SK-N-MC (cell line): ENCODE data around the gene MYO16.

Source experiments
- DNase-seq: peaks from one replicate; pipeline ENCODE4 v3.0.0-alpha.2; 2011; ENCODE audit warnings: low read depth, low spot score
- H3K27ac ChIP-seq: fragments of 200-600 bp; sonication (generic); 2 replicates; pipeline ENCODE4 v1.5.1; 2016; ENCODE audit warnings: mixed run types
- H3K36me3 ChIP-seq: fragments of 200-600 bp; sonication (generic); 2 replicates; pipeline ENCODE4 v1.6.1; 2017; ENCODE audit warnings: antibody characterized with exemption, low read length, mixed read lengths; ENCODE audit not compliant: insufficient read depth
- H3K4me3 ChIP-seq: fragments of 200-600 bp; sonication (generic); 2 replicates; pipeline ENCODE4 v1.5.1; 2016
- H3K9ac ChIP-seq: fragments of 200-600 bp; sonication (generic); 2 replicates; pipeline ENCODE4 v1.8.0; 2017; ENCODE audit warnings: mixed run types, mixed read lengths; ENCODE audit not compliant: insufficient read length
- H3K9me3 ChIP-seq: fragments of 200-600 bp; sonication (generic); 2 replicates; pipeline ENCODE4 v1.6.1; 2017; ENCODE audit warnings: low read depth, mild to moderate bottlenecking, antibody characterized with exemption, low read length, moderate library complexity, mixed read lengths
- EZH2 ChIP-seq: fragments of 200-600 bp; sonication (generic); IDR thresholded peaks from one replicate; pipeline ENCODE4 v1.6.1; 2017; ENCODE audit warnings: antibody characterized with exemption
- FOXP2 ChIP-seq: optimal IDR thresholded peaks from 2 replicates; pipeline ENCODE3; 2011; ENCODE audit warnings: mild to moderate bottlenecking, moderate library complexity; ENCODE audit not compliant: insufficient read depth; ENCODE audit errors: extremely low read length, control extremely low read depth
- POLR2AphosphoS5 ChIP-seq: IDR thresholded peaks from 2 replicates; pipeline ENCODE4 v1.6.1; 2012; ENCODE audit warnings: mild to moderate bottlenecking, low read depth, low read length, borderline replicate concordance

The MYO16 gene

DNA sequence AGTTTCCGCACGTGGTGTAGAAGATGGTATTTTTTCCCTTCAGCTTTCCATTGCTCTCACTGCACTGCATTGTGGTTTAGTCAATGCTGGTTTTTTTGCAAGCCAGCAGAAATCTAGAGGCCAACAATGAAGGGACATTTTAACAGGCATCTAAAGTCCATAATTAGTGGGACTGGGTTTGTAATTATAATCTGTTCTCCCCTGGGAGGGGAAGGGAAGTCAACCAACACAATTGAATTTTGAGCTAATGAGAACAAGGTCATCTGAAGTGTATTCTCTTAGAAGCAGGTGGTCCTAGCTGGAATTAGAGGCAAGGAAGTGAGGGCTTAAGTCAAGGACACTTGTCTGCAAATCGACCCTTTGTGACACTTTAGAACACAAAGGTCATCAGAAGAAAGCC, 156.4 kb downstream of the MYO16 start:
- DNase-seq: no peak
- no peaks in the 10 kb centered on the region for H3K9me3 ChIP-seq
- TF ChIP-seq EZH2: no peak
- TF ChIP-seq POLR2AphosphoS5: no peak
- no peak for TF ChIP-seq FOXP2
- H3K36me3 ChIP-seq: no peaks in the 10 kb centered on the region
- H3K27ac ChIP-seq: no peak overlapping the region
- H3K9ac ChIP-seq: no peak overlapping the region
- H3K4me3 ChIP-seq: no peak overlapping the region

DNA sequence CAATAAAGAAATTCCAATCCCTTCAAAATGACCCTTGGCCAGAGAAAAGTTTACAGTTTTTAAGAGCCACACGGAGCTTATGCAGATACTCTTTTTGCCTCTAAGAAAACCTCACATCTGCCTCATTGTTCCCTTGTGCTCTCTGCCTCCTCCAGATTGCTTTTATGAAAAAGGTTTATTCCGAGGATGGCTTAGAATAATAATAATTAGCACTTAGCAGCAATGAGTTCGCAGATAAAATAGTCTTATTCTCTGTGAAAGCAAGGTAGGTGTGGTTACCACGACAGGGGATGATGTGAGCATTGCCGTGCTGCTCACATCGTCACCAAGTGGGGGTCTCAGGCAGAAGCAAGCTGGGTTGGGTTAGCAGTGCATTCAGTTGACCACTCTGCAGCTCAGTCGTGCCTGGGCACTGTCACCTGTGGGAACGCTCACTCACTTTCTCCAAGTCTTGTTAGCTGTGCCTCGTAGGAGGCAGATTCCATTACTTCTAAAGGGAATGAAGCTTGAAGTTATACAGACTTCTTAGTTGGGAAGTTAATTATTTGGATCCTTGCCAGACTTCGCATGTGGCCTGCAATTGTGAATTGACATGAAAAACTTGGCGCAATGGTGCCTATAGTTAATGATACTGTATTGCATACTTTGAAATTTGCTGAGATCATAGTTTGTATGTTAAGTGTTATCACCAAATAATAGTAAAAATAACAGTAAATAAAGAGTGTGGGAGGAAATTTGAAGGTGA, 157.2 kb downstream of the MYO16 start:
- H3K27ac ChIP-seq: no peak overlapping the region
- H3K9me3 ChIP-seq: no peaks in the 10 kb centered on the region
- H3K9ac ChIP-seq: no peak overlapping the region
- H3K4me3 ChIP-seq: no peak overlapping the region
- TF ChIP-seq FOXP2: no peak
- TF ChIP-seq EZH2: no peak
- no peak for TF ChIP-seq POLR2AphosphoS5
- no peaks in the 10 kb centered on the region for H3K36me3 ChIP-seq
- peak; percentile 6 for DNase-seq

DNA sequence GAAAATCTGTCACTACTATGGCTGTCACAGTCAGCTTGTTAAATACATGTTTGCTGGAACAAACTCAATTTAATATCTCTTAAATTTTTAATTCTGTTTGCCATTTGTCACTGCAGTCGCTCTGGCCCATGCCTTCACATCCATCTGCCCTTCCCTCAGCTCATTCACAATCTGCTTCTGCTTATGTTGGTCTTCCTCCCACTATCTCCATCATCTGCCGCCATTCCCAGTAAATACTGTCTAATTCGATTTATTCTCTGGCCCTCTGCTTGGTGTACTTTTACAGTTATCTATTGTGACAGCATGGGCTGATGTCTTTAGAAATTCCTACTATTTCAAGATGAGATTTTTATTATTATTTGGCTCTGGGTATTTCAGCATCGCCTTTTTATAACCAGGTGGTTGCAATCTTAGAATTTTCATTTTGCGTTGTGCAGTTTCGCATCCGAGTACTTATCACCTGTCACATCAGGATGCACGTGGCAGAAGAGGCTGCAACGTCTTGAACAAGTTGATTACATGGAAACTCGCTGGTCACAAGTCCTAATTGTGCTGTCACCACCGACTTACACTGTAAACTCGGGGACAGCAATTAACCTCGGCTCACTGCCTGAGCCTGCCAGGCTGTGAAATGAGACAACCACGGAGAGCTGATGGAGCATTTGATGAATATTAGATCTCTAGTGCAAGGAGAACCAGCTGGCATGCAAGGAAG, 158.4 kb downstream of the MYO16 start:
- Histone ChIP-seq H3K36me3 (no peaks in the 10 kb centered on the region), H3K27ac (no peak overlapping the region), H3K4me3 (no peak overlapping the region), H3K9ac (no peak overlapping the region), H3K9me3 (no peaks in the 10 kb centered on the region)
- TF ChIP-seq POLR2AphosphoS5 (no peak), EZH2 (no peak), FOXP2 (no peak)
- no peak for DNase-seq

DNA sequence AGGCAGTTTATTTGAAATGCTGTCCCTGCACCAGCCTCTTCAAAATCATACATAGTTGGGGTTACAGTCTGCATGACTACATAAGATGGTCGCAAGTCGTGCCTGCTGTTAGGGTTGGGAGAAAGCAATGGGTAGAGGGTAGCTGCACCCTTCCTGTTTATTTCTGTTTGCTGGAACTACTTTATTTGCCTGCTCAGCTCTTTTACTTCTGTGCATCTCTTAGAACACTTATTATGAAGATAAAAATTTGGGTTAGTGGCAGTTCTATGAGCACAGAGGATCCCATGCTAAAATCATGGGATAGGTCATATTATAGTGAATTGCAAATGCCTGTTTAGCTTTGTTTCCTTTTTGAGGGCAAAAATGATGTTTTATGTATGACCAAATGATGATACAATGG, 160.1 kb downstream of the MYO16 start:
- Histone ChIP-seq H3K36me3 (no peaks in the 10 kb centered on the region), H3K9ac (no peak overlapping the region), H3K27ac (no peak overlapping the region), H3K9me3 (no peaks in the 10 kb centered on the region), H3K4me3 (no peak overlapping the region)
- DNase-seq: no peak
- TF ChIP-seq FOXP2 (no peak), POLR2AphosphoS5 (no peak), EZH2 (no peak)

DNA sequence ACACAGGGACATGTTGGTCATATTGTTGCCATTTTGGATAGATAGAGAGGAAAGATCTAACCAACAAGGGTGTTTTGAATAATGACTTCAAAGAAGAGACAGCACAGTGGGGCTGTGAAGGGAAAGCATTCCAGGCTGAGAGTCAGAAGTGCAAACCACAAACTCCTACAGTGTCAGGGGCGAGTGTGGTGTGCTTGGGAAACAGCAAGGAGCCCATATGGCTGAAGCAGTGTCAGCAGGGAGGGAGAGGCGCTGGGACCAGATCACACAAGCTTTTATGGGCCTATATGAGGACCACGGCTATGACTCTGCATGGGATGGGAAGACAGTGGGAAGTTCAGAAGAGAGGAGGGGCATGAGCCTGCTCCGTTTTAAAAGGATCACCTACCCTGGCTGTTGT, 166.4 kb downstream of the MYO16 start:
- Histone ChIP-seq H3K9me3 (no peaks in the 10 kb centered on the region), H3K4me3 (no peak overlapping the region), H3K27ac (no peak overlapping the region), H3K36me3 (no peaks in the 10 kb centered on the region), H3K9ac (no peak overlapping the region)
- DNase-seq: no peak
- no peak for TF ChIP-seq POLR2AphosphoS5

DNA sequence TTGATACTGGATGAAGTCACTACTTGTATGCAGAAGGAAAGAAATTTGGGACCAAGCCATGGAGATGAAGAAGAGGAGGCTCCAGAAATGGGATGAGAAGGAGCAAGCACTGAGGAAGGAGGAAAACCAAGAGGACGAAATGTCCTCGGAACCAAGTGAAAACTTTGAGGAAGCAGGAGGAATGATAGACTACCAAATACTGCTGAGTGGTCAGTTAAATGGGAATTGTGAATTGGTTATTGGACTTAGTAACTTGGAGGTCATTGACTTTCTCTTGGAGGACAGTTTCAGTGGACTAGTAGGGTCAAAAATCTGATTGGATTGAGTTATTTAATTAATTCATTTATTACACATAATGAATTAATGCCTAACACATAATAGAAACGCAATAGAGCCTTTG, 167.9 kb downstream of the MYO16 start:
- no peak for TF ChIP-seq EZH2
- no peak for TF ChIP-seq FOXP2
- TF ChIP-seq POLR2AphosphoS5: no peak
- Histone ChIP-seq H3K9ac (no peak overlapping the region), H3K9me3 (no peaks in the 10 kb centered on the region), H3K4me3 (no peak overlapping the region), H3K36me3 (no peaks in the 10 kb centered on the region), H3K27ac (no peak overlapping the region)
- no peak for DNase-seq

DNA sequence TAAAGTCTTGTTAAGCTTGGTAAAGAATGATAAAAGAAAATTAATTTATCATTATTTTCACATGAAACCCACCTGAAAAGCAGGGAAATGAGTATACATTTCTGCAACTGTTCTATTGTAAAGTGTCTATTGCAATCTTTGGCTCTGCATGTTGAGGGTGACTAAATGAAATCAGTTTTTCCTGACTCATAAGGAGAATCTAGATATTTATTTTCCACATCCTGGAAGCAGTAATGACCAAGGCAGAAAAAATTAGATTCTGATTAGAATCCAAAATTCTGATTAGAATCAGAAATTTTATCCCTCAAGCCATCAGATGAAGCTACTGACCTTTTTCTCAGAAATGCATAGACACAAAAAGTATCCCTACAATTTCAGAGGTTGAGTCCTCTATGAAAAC, 178.4 kb downstream of the MYO16 start:
- Histone ChIP-seq H3K36me3 (no peaks in the 10 kb centered on the region), H3K9me3 (no peaks in the 10 kb centered on the region), H3K27ac (no peak overlapping the region), H3K9ac (no peak overlapping the region), H3K4me3 (no peak overlapping the region)
- TF ChIP-seq FOXP2: no peak
- no peak for TF ChIP-seq POLR2AphosphoS5
- TF ChIP-seq EZH2: no peak
- no peak for DNase-seq

DNA sequence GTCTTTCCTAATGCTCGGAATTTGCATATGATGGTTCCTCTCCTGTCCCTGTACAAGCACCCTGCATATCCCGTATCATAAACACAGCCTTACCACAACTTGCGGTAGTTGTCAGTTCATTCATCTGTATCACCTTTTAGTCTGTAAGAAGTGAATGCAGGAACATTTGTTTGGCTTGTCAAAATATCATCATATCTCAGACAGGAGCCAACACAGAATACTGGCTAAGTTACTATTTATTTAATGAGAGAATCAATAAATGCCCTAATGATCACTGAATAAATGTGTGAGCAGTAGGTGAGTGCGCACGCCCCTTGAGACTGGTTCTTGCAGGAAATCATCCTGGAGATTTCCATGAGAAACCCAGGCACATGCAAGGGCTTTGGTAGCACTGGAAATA, 182.8 kb downstream of the MYO16 start:
- Histone ChIP-seq H3K9ac (no peak overlapping the region), H3K4me3 (no peak overlapping the region), H3K9me3 (no peaks in the 10 kb centered on the region), H3K36me3 (no peaks in the 10 kb centered on the region), H3K27ac (no peak overlapping the region)
- TF ChIP-seq EZH2 (no peak), POLR2AphosphoS5 (no peak), FOXP2 (no peak)
- no peak for DNase-seq

DNA sequence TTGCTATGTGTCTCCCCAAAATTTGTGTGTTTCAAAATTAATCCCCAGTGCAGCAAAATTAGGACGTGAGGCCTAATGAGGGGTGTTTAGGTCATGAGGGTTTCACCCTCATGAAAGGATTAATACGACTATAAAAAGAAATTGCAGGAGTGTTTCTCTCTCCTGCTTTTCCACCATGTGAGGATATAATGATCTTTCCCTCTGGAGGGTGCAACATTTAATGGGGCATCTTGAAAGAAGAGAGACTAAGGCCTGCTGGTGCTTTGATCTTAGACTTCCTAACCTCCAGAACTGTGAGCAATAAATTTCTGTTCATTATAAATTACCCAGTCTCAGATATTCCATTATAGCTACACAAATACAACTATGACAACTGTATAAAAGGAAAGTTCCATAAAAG, 183.2 kb downstream of the MYO16 start:
- no peaks in the 10 kb centered on the region for H3K9me3 ChIP-seq
- H3K9ac ChIP-seq: no peak overlapping the region
- no peak overlapping the region for H3K27ac ChIP-seq
- H3K4me3 ChIP-seq: no peak overlapping the region
- no peak for TF ChIP-seq EZH2
- TF ChIP-seq POLR2AphosphoS5: no peak
- TF ChIP-seq FOXP2: no peak
- no peak for DNase-seq
- H3K36me3 ChIP-seq: no peaks in the 10 kb centered on the region

DNA sequence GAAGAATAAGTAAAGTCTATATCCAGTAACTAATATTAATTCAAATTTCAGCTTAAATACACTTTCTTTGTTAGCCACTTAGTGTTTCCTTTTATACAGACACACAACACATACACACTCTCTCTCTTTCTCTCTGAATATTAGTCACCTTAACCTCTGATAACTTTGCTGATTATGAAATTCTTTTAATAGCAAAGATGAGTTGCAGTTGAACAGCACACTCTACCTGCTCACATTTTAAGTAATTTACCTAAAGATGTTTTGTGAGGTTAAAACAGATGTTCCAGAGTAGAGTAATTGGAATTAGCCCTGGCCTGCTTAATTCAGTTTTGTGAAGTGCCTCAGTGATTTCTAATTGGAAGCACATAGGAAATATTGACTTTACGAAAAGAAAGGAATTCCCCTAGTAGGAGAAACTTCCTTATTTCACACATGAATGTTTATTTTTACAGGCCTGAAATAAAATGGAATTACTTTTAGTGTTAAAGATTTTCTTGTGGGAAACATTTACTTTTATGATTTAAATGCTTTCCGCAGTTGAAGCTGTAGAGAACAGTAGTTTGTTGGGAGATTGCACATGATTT, 184.3 kb downstream of the MYO16 start:
- H3K9me3 ChIP-seq: no peaks in the 10 kb centered on the region
- no peak overlapping the region for H3K4me3 ChIP-seq
- H3K36me3 ChIP-seq: no peaks in the 10 kb centered on the region
- no peak overlapping the region for H3K27ac ChIP-seq
- TF ChIP-seq POLR2AphosphoS5 (no peak), FOXP2 (no peak), EZH2 (no peak)
- DNase-seq: no peak
- no peak overlapping the region for H3K9ac ChIP-seq
